ENCODE data around the gene COCH.

The COCH gene

DNA sequence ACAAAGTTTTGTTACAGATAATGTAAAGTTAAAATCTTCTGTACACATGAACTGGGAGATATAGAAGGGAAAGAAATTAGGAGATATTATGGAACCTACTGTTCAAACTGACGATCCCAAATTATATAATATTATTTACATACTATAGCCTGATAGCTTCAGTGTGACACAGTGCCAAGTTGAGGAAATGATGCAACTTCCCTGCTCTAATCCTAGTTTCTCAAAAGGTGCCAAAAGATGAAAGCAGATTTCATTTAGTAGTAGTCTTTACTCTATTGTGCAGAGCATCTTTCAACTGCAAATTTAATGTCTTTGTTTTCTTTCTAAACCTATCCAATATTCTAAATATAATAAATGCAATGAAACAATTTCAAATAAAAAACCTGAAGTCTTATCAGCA is 46.9 kb downstream of the COCH start (continued):
- TF ChIP-seq, protein P1, sequence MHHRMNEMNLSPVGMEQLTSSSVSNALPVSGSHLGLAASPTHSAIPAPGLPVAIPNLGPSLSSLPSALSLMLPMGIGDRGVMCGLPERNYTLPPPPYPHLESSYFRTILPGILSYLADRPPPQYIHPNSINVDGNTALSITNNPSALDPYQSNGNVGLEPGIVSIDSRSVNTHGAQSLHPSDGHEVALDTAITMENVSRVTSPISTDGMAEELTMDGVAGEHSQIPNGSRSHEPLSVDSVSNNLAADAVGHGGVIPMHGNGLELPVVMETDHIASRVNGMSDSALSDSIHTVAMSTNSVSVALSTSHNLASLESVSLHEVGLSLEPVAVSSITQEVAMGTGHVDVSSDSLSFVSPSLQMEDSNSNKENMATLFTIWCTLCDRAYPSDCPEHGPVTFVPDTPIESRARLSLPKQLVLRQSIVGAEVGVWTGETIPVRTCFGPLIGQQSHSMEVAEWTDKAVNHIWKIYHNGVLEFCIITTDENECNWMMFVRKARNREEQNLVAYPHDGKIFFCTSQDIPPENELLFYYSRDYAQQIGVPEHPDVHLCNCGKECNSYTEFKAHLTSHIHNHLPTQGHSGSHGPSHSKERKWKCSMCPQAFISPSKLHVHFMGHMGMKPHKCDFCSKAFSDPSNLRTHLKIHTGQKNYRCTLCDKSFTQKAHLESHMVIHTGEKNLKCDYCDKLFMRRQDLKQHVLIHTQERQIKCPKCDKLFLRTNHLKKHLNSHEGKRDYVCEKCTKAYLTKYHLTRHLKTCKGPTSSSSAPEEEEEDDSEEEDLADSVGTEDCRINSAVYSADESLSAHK (tag by site-specific recombination; IDR thresholded peaks at IDR 0.05) = no peak
- no peak for TF ChIP-seq ZNF777 (tag by site-specific recombination; IDR thresholded peaks at IDR 0.05; ENCODE audit: borderline replicate concordance)
- TF ChIP-seq ZNF623 (tag by site-specific recombination; IDR thresholded peaks at IDR 0.05) = no peak
- TF ChIP-seq, protein P2, sequence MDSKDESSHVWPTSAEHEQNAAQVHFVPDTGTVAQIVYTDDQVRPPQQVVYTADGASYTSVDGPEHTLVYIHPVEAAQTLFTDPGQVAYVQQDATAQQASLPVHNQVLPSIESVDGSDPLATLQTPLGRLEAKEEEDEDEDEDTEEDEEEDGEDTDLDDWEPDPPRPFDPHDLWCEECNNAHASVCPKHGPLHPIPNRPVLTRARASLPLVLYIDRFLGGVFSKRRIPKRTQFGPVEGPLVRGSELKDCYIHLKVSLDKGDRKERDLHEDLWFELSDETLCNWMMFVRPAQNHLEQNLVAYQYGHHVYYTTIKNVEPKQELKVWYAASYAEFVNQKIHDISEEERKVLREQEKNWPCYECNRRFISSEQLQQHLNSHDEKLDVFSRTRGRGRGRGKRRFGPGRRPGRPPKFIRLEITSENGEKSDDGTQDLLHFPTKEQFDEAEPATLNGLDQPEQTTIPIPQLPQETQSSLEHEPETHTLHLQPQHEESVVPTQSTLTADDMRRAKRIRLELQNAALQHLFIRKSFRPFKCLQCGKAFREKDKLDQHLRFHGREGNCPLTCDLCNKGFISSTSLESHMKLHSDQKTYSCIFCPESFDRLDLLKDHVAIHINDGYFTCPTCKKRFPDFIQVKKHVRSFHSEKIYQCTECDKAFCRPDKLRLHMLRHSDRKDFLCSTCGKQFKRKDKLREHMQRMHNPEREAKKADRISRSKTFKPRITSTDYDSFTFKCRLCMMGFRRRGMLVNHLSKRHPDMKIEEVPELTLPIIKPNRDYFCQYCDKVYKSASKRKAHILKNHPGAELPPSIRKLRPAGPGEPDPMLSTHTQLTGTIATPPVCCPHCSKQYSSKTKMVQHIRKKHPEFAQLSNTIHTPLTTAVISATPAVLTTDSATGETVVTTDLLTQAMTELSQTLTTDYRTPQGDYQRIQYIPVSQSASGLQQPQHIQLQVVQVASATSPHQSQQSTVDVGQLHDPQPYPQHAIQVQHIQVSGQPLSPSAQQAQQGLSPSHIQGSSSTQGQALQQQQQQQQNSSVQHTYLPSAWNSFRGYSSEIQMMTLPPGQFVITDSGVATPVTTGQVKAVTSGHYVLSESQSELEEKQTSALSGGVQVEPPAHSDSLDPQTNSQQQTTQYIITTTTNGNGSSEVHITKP (tag by site-specific recombination; IDR thresholded peaks at IDR 0.05) = no peak
- no peak for TF ChIP-seq ZNF677 (tag by site-specific recombination; IDR thresholded peaks at IDR 0.05)

DNA sequence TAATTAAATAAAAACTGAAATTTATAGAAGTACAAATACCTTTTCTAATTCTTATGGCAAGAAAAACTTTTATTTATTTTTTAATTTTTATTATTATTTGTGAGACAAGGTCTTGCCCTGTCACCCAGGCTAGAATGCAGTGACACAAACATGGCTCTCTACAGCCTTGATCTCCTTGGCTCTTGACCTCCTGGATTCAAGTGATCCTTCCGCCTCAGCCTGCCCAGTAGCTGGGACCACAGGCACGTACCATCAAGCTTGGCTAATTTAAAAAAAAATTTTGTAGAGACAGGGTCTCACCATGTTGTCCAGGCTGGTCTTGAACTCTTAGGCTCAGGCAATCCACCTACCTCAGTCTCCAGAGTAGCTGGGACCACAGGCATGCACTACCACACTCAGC is 47.4 kb downstream of the COCH start:
- no peaks in the 10 kb centered on the region for H3K9me3 ChIP-seq (ENCODE audit: control insufficient read depth, insufficient read depth, low read depth, low read length)
- ChIA-PET POLR2A (no interaction called here), CTCF (no interaction called here)
- peaks cover 18 to 20% of the 10 kb centered on the region in 2 experiments for H3K36me3 ChIP-seq (ENCODE audit: control insufficient read depth in 2 of 2, insufficient read depth in 1 of 2, low read length in 2 of 2)
- no peaks in the 10 kb centered on the region for H3K4me1 ChIP-seq (ENCODE audit: control insufficient read depth, insufficient read depth, low read length)
- no peak overlapping the region for H3K27ac ChIP-seq (ENCODE audit: extremely low read depth, low read depth, low read length)
- no peak overlapping the region for H3K4me3 ChIP-seq (ENCODE audit: low read depth, low read length)
- TF ChIP-seq, protein P3, sequence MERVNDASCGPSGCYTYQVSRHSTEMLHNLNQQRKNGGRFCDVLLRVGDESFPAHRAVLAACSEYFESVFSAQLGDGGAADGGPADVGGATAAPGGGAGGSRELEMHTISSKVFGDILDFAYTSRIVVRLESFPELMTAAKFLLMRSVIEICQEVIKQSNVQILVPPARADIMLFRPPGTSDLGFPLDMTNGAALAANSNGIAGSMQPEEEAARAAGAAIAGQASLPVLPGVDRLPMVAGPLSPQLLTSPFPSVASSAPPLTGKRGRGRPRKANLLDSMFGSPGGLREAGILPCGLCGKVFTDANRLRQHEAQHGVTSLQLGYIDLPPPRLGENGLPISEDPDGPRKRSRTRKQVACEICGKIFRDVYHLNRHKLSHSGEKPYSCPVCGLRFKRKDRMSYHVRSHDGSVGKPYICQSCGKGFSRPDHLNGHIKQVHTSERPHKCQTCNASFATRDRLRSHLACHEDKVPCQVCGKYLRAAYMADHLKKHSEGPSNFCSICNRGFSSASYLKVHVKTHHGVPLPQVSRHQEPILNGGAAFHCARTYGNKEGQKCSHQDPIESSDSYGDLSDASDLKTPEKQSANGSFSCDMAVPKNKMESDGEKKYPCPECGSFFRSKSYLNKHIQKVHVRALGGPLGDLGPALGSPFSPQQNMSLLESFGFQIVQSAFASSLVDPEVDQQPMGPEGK (tag by site-specific recombination; IDR thresholded peaks at IDR 0.05) = no peak
- TF ChIP-seq ZNF24 (tag by site-specific recombination; IDR thresholded peaks at IDR 0.05) = no peak
- TF ChIP-seq, protein P4, sequence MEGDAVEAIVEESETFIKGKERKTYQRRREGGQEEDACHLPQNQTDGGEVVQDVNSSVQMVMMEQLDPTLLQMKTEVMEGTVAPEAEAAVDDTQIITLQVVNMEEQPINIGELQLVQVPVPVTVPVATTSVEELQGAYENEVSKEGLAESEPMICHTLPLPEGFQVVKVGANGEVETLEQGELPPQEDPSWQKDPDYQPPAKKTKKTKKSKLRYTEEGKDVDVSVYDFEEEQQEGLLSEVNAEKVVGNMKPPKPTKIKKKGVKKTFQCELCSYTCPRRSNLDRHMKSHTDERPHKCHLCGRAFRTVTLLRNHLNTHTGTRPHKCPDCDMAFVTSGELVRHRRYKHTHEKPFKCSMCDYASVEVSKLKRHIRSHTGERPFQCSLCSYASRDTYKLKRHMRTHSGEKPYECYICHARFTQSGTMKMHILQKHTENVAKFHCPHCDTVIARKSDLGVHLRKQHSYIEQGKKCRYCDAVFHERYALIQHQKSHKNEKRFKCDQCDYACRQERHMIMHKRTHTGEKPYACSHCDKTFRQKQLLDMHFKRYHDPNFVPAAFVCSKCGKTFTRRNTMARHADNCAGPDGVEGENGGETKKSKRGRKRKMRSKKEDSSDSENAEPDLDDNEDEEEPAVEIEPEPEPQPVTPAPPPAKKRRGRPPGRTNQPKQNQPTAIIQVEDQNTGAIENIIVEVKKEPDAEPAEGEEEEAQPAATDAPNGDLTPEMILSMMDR (tag by site-specific recombination; IDR thresholded peaks at IDR 0.05) = no peak
- TF ChIP-seq ZNF223 (tag by site-specific recombination; IDR thresholded peaks at IDR 0.05) = no peak
- no peak for TF ChIP-seq ZFHX2 (tag by site-specific recombination; conservative IDR thresholded peaks at IDR 0.05)
- TF ChIP-seq ZNF121 (tag by site-specific recombination; IDR thresholded peaks at IDR 0.05) = no peak
- TF ChIP-seq OSR2 (tag by site-specific recombination; IDR thresholded peaks at IDR 0.05) = no peak
- TF ChIP-seq ZNF514 (tag by site-specific recombination; IDR thresholded peaks at IDR 0.05) = no peak
- TF ChIP-seq, protein P5, sequence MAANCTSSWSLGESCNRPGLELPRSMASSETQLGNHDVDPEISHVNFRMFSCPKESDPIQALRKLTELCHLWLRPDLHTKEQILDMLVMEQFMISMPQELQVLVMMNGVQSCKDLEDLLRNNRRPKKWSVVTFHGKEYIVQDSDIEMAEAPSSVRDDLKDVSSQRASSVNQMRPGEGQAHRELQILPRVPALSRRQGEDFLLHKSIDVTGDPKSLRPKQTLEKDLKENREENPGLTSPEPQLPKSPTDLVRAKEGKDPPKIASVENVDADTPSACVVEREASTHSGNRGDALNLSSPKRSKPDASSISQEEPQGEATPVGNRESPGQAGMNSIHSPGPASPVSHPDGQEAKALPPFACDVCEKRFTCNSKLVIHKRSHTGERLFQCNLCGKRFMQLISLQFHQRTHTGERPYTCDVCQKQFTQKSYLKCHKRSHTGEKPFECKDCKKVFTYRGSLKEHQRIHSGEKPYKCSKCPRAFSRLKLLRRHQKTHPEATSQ (tag by site-specific recombination; IDR thresholded peaks at IDR 0.05) = no peak
- TF ChIP-seq KLF16 (tag by site-specific recombination; IDR thresholded peaks at IDR 0.05) = no peak
- TF ChIP-seq, protein P6, sequence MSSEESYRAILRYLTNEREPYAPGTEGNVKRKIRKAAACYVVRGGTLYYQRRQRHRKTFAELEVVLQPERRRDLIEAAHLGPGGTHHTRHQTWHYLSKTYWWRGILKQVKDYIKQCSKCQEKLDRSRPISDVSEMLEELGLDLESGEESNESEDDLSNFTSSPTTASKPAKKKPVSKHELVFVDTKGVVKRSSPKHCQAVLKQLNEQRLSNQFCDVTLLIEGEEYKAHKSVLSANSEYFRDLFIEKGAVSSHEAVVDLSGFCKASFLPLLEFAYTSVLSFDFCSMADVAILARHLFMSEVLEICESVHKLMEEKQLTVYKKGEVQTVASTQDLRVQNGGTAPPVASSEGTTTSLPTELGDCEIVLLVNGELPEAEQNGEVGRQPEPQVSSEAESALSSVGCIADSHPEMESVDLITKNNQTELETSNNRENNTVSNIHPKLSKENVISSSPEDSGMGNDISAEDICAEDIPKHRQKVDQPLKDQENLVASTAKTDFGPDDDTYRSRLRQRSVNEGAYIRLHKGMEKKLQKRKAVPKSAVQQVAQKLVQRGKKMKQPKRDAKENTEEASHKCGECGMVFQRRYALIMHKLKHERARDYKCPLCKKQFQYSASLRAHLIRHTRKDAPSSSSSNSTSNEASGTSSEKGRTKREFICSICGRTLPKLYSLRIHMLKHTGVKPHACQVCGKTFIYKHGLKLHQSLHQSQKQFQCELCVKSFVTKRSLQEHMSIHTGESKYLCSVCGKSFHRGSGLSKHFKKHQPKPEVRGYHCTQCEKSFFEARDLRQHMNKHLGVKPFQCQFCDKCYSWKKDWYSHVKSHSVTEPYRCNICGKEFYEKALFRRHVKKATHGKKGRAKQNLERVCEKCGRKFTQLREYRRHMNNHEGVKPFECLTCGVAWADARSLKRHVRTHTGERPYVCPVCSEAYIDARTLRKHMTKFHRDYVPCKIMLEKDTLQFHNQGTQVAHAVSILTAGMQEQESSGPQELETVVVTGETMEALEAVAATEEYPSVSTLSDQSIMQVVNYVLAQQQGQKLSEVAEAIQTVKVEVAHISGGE (tag by site-specific recombination; conservative IDR thresholded peaks at IDR 0.05; ENCODE audit: low read depth) = no peak
- no peak for TF ChIP-seq ZNF76 (tag by site-specific recombination; IDR thresholded peaks at IDR 0.05; ENCODE audit: borderline replicate concordance, low read depth)
- no peak for TF ChIP-seq ZNF560 (tag by site-specific recombination; IDR thresholded peaks at IDR 0.05; ENCODE audit: borderline replicate concordance)
- TF ChIP-seq ZNF155 (tag by site-specific recombination; IDR thresholded peaks at IDR 0.05) = no peak
- TF ChIP-seq ZNF530 (tag by site-specific recombination; IDR thresholded peaks at IDR 0.05; ENCODE audit: low read depth) = no peak
- TF ChIP-seq ZNF391 (tag by site-specific recombination; IDR thresholded peaks at IDR 0.05; ENCODE audit: borderline replicate concordance, low read depth) = no peak
